GM19238 (cell line): ENCODE data around the gene OR2A2.

Experiments
- DNase-seq: peaks from one replicate; pipeline ENCODE4 v3.0.0; 2011; ENCODE audit warnings: low spot score; ENCODE audit not compliant: insufficient read length

OR2A2 gene

DNA sequence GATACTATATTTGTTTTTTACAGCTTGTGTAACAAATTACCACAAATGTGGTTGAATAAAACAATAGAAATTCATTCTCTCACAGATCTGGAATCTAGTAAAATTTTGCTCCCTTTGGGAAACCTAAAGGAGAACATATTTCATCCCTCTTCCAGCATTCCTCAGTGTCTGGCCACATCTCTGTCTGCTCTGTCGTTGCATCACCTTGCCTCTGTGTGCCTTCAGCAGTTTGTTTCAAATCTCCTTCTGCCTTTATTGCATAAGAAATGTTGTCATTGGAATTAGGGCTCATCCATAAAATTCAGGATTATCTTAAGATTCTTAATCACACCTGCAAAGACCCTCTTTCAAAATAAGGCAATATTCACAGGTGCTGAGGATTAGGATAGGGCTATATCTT, 28.1 kb downstream of the OR2A2 start:
- no peak for DNase-seq

DNA sequence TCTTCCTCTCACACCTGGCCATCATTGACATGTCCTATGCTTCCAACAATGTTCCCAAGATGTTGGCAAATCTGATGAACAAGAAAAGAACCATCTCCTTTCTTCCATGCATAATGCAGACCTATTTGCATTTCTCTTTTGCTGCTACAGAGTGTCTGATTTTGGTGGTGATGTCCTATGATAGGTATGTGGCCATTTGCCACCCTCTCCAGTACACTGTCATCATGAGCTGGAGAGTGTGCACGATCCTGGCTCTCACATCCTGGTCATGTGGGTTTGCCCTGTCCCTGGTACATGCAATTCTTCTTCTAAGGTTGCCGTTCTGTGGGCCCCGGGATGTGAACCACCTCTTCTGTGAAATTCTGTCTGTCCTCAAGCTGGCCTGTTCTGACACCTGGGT, 32.8 kb downstream of the OR2A2 start:
- no peak for DNase-seq

DNA sequence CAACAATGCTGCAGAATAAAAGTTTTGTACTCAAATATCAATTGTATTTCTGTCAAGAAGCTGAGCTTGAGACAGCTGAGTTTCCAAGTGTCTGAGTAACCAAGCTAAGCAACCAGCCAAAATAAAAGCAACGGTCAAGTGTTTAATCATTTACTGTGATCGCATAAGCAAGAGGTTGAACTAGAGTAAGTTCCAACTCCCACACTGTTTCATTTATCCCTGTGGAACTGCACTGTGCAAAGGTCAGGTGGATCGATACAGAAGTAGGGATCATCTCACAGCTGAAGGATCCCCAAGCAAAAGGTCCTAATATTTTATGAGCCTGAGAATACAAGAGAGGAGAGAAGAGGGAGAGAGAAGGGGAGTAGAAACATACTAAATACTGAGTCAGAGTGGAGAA, 35.0 kb downstream of the OR2A2 start:
- no peak for DNase-seq

DNA sequence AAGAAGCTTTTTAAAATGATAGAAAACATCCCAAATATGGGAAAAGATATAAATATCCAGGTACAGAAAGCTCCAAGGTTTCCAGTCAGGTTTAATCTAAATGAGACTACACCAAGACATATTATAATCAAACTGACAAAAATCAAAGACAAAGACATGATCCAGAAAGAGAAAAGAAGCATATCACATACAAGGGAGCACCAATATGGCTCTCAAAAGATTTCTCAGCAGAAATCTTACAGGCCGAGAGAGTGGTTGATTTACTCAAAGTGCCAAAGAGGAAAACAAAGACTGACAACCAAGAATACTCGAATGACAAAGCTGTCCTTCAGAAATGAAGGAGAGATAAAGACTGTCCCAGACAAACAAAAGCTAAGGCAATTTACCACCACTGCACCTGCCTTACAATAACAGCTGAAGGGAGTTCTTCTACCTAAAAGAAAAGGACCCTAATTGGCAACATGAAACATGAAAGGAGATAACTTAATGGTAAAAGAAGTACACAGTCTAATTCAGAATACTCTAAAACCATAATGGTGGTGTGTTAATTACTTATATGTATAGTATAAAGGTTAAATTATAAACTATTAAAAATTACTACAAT, 38.9 kb downstream of the OR2A2 start:
- DNase-seq, result no peak

DNA sequence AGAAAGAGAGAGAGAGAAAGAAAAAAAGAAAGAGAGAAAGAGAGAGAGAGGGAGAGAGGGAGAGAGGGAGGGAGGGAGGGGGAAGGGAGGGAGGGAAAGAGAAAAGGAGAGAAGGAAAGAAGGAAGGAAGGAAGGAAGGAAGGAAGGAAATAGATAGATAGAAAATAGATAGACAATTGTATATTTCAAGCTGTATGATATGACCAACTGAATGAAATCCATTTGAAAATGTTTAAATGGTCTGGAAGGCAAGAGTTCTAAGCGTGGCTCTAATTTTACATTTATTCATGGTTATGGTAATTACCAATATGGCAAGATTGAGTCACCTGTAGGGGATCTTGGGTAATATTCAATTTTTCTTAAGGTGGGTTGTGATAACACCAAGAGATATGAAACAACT, 49.5 kb downstream of the OR2A2 start:
- DNase-seq, result no peak
